NCI-H2171 treated with DMSO at 0.1 percent for 48 hours (cell line): ENCODE results near the gene GNB5.
"Not testable (repeated sequence)": the region's sequence is repeated elsewhere in the genome, so short reads cannot be mapped to it uniquely, and the experiment has no call there.

Experiments used
- DNase-seq: peaks from one replicate; lab custom pipeline; 2025; lab: John Stamatoyannopoulos, UW

The GNB5 gene

GRCh38 chr15:52206446-52206845, 15.3 kb upstream of the GNB5 start:
- DNase-seq: no peak

GRCh38 chr15:52204657-52205056, 13.5 kb upstream of the GNB5 start:
- no peak for DNase-seq

GRCh38 chr15:52200831-52201365, 9.7 kb upstream of the GNB5 start:
- DNase-seq: no peak

GRCh38 chr15:52199271-52199670, 8.1 kb upstream of the GNB5 start:
- DNase-seq: no peak

GRCh38 chr15:52196891-52197290, 5.7 kb upstream of the GNB5 start:
- DNase-seq: no peak

- no peak for DNase-seq
Measured at GRCh38 chr15:52193791-52194190, 2.6 kb upstream of the GNB5 start.

- no peak for DNase-seq
Measured at GRCh38 chr15:52193321-52193720, 2.1 kb upstream of the GNB5 start.

- DNase-seq: no peak
Measured at GRCh38 chr15:52186651-52187486, 4.3 kb downstream of the GNB5 start.

- DNase-seq: no peak
Measured at GRCh38 chr15:52185151-52185561, 6.0 kb downstream of the GNB5 start.

GRCh38 chr15:52184721-52185120, 6.5 kb downstream of the GNB5 start:
- no peak for DNase-seq

GRCh38 chr15:52183562-52184173, 7.5 kb downstream of the GNB5 start:
- DNase-seq: no peak

GRCh38 chr15:52181938-52182780, 9.0 kb downstream of the GNB5 start:
- DNase-seq: no peak

GRCh38 chr15:52180851-52181450, 10.2 kb downstream of the GNB5 start:
- no peak for DNase-seq

GRCh38 chr15:52180196-52180835, 10.9 kb downstream of the GNB5 start:
- no peak for DNase-seq

GRCh38 chr15:52179278-52180195, 11.7 kb downstream of the GNB5 start:
- DNase-seq: peak; percentile 89

- DNase-seq: no peak
Measured at GRCh38 chr15:52178765-52179164, 12.4 kb downstream of the GNB5 start.

- DNase-seq: no peak
Measured at GRCh38 chr15:52172869-52173268, 18.3 kb downstream of the GNB5 start.

- DNase-seq: peak; percentile 28
Measured at GRCh38 chr15:52171807-52172206, 19.4 kb downstream of the GNB5 start.

GRCh38 chr15:52171386-52171785, 19.8 kb downstream of the GNB5 start:
- peak; percentile 38 for DNase-seq

- DNase-seq: not testable (repeated sequence)
Measured at GRCh38 chr15:52170199-52170598, 21.0 kb downstream of the GNB5 start.
